Natural killer cell (primary cell): ENCODE measurements around the gene UBE2C. TPM values are rescaled to one million over a fixed set of nuclear protein-coding genes. Genes with fewer than 3 reads are reported as not detected.

Experiments
- ATAC-seq, 3 donors: fragments of 150-1000 bp in 2 of 3; fragments of 200-7000 bp in 1 of 3; cut with Tn5 transposase; 1 replicate in 1 of 3; 2 replicates in 2 of 3; pipeline ENCODE4 v1.10.0; 2021; ENCODE audit warnings: mild to moderate bottlenecking in 2 of 3, moderate library complexity in 2 of 3
- DNase-seq, 2 donors: peaks; one replicate each; pipeline versions ENCODE4 v3.0.0 to v3.0.0-alpha.2; 2013 to 2021; ENCODE audit warnings: mixed read lengths in 1 of 2
- H3K27ac ChIP-seq: one replicate; pipeline ENCODE4 v1.5.1; 2013; ENCODE audit warnings: mild to moderate bottlenecking, low read length
- H3K27me3 ChIP-seq: one replicate; pipeline ENCODE4 v1.6.1; 2013; ENCODE audit warnings: low read length; ENCODE audit not compliant: control insufficient read depth, insufficient read depth
- H3K36me3 ChIP-seq: one replicate; pipeline ENCODE4 v1.6.1; 2013; ENCODE audit warnings: low read length; ENCODE audit not compliant: control insufficient read depth, insufficient read depth
- H3K4me1 ChIP-seq: one replicate; pipeline ENCODE4 v1.6.1; 2013; ENCODE audit warnings: low read length; ENCODE audit not compliant: control insufficient read depth, insufficient read depth
- H3K4me3 ChIP-seq: one replicate; pipeline ENCODE4 v1.5.1; 2013; ENCODE audit warnings: low read length
- H3K9me3 ChIP-seq: one replicate; pipeline ENCODE4 v1.6.1; 2013; ENCODE audit warnings: low read length; ENCODE audit not compliant: control insufficient read depth, insufficient read depth
- H3K27ac Mint-ChIP-seq, 2 donors: one replicate each; pipeline ENCODE4 v1.8.0; 2022; ENCODE audit warnings: mild to moderate bottlenecking in 2 of 2, mixed read lengths in 2 of 2, moderate library complexity in 1 of 2
- H3K27me3 Mint-ChIP-seq, 2 donors: one replicate each; pipeline ENCODE4 v1.8.0; 2022; ENCODE audit warnings: low read depth in 2 of 2, mixed read lengths in 2 of 2
- H3K36me3 Mint-ChIP-seq: one replicate; pipeline ENCODE4 v1.8.0; 2022; ENCODE audit warnings: mixed read lengths
- H3K4me1 Mint-ChIP-seq, 2 donors: one replicate each; pipeline ENCODE4 v1.8.0; 2022; ENCODE audit warnings: mixed read lengths in 2 of 2
- H3K4me3 Mint-ChIP-seq: one replicate; pipeline ENCODE4 v1.8.0; 2022; ENCODE audit warnings: mild to moderate bottlenecking, moderate library complexity, mixed read lengths
- H3K9me3 Mint-ChIP-seq, 2 donors: one replicate each; pipeline ENCODE4 v1.8.0; 2022; ENCODE audit warnings: mixed read lengths in 2 of 2
- CTCF ChIP-seq: fragments of 200-600 bp; IDR thresholded peaks from one replicate; pipeline ENCODE4 v1.8.0; 2022; ENCODE audit warnings: antibody characterized with exemption
- WGBS: methylation state at CpG from one replicate; pipeline ENCODE4 v1.1.7; 2013; ENCODE audit warnings: missing lambda C conversion rate; ENCODE audit not compliant: insufficient coverage; 5-methylcytosine and 5-hydroxymethylcytosine counted together
- intact Hi-C: fragments of 100-400 bp; cut with micrococcal nuclease; formaldehyde crosslinking; loops from one replicate; pipeline ENCODE4 v1.14.2; 2022
- total RNA-seq, 4 donors: library from RNA; stranded (reverse); fragments of 120-200 nt in 1 of 4; gene quantifications; one replicate each; pipeline versions ENCODE4 v1.2.3 to v1.2.4, GENCODE V29; 2013 to 2022

The UBE2C gene
- total RNA-seq, 3 donors from 2014 or later (not counting 1 experiment from before 2014, with no cell fraction given), result 0.54 to 3.2 TPM; not detected in 1

- Histone ChIP-seq H3K27me3 (peaks cover 12% of the 10 kb centered on the region), H3K27ac (no peak overlapping the region), H3K36me3 (peaks cover 2% of the 10 kb centered on the region), H3K4me3 (no peak overlapping the region), H3K9me3 (no peaks in the 10 kb centered on the region), H3K4me1 (peaks cover 16% of the 10 kb centered on the region)
- no peak for TF ChIP-seq CTCF
- Mint-ChIP-seq H3K27ac (no peak overlapping the region), H3K9me3 (no peaks in the 10 kb centered on the region), H3K4me3 (no peak overlapping the region), H3K36me3 (no peaks in the 10 kb centered on the region), H3K27me3 (peaks cover 30 to 38% of the 10 kb centered on the region in 2 donors), H3K4me1 (peaks cover 9 to 17% of the 10 kb centered on the region in 2 donors)
- intact Hi-C loops, result no loop called here
- DNase-seq (no peak), ATAC-seq (no peak)
- WGBS, result 71% methylated on average over 2 of the region's 2 CpGs
These were observed 9.5 kb downstream of the UBE2C start for GRCh38 chr20:45821947-45822346.

DNA sequence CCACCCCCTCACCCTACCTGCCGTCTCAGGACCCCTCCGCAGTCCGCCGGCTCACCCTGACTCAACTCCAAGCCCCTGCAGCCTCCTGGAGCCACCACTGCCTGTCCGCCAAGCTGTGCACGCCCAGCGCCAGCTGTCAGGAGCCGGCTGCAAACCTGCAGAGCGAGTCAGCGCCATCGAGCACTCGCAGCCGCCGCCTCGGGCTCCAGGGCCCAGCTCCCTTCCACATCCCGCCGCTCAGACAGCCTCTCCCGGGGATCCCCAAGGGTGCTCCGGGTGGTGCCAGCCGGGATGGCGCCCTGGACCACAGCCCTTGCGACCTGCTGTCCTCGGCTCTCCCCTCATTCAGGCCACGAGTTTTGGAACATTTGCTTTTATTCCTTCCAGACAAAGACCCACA lies 10.4 kb downstream of the UBE2C start:
- peaks cover 30 to 38% of the 10 kb centered on the region in 2 donors for H3K27me3 Mint-ChIP-seq
- H3K36me3 Mint-ChIP-seq, result no peaks in the 10 kb centered on the region
- H3K27ac Mint-ChIP-seq, result no peak overlapping the region
- Histone ChIP-seq H3K4me3 (no peak overlapping the region), H3K27ac (no peak overlapping the region), H3K36me3 (peaks cover 2% of the 10 kb centered on the region), H3K9me3 (no peaks in the 10 kb centered on the region), H3K27me3 (peaks cover 12% of the 10 kb centered on the region), H3K4me1 (peaks cover 16% of the 10 kb centered on the region)
- intact Hi-C loops, result no loop called here
- peaks cover 9 to 17% of the 10 kb centered on the region in 2 donors for H3K4me1 Mint-ChIP-seq
- H3K9me3 Mint-ChIP-seq, result no peaks in the 10 kb centered on the region
- peak in 1 of 2 donors; percentile 18 for DNase-seq
- 19% methylated on average over 24 of the region's 24 CpGs for WGBS
- ATAC-seq, result no peak
- no peak for TF ChIP-seq CTCF
- H3K4me3 Mint-ChIP-seq, result no peak overlapping the region

GRCh38 chr20:45823949-45824835 lies 11.7 kb downstream of the UBE2C start:
- peak; percentile 69 to 86 (median 79) for ATAC-seq
- 21% methylated on average over 57 of the region's 57 CpGs for WGBS
- Histone ChIP-seq H3K36me3 (peaks cover 2% of the 10 kb centered on the region), H3K4me3 (no peak overlapping the region), H3K9me3 (no peaks in the 10 kb centered on the region), H3K4me1 (peaks cover 16% of the 10 kb centered on the region), H3K27me3 (peaks cover 12% of the 10 kb centered on the region), H3K27ac (no peak overlapping the region)
- peak in 1 of 2 donors; percentile 69 for DNase-seq
- H3K36me3 Mint-ChIP-seq, result no peaks in the 10 kb centered on the region
- no peaks in the 10 kb centered on the region for H3K9me3 Mint-ChIP-seq
- peaks cover 9 to 17% of the 10 kb centered on the region in 2 donors for H3K4me1 Mint-ChIP-seq
- intact Hi-C loops, result no loop called here
- H3K27ac Mint-ChIP-seq, result peak overlapping the region in 1 of 2 donors; percentile 69
- TF ChIP-seq CTCF, result no peak
- peak overlapping the region; percentile 87 for H3K4me3 Mint-ChIP-seq
- peaks cover 30 to 38% of the 10 kb centered on the region in 2 donors for H3K27me3 Mint-ChIP-seq
